Measurements from ENCODE around the gene BRSK2. TPM values are rescaled to one million over a fixed set of nuclear protein-coding genes. Genes with fewer than 3 reads are reported as not detected.

Gene BRSK2
- total and polyA plus RNA-seq, 2 donors (not counting 1 experiment from before 2014, with no cell fraction given), result 0.11 to 0.33 TPM

- Histone ChIP-seq H4K20me1 (ENCODE audit: control insufficient read depth, extremely low read depth, insufficient read depth, low read length) (no peaks in the 10 kb centered on the region), H3K9ac (ENCODE audit: insufficient read depth, low read length) (no peak overlapping the region), H3K79me2 (ENCODE audit: control insufficient read depth, insufficient read depth, low read length) (no peaks in the 10 kb centered on the region), H3K4me1 (ENCODE audit: control insufficient read depth, extremely low read depth, insufficient read depth, low read length) (no peaks in the 10 kb centered on the region), H3K4me3 (replicated peaks in 1 of 4; ENCODE audit: control extremely low read depth in 1 of 4, insufficient read depth in 1 of 4, low read depth in 3 of 4, low read length in 4 of 4) (no peak overlapping the region), H3K36me3 (ENCODE audit: control insufficient read depth, insufficient read depth, low read length) (no peaks in the 10 kb centered on the region), H3K27me3 (ENCODE audit: control insufficient read depth, insufficient read depth, low read length) (no peaks in the 10 kb centered on the region), H2AFZ (ENCODE audit: low read length) (no peak overlapping the region), H3K4me2 (ENCODE audit: extremely low read depth, insufficient read depth, low read length) (no peak overlapping the region), H3K9me3 (ENCODE audit: control insufficient read depth, insufficient read depth, low read depth, low read length) (no peaks in the 10 kb centered on the region), H3K27ac (ENCODE audit: insufficient read depth, low read length) (no peak overlapping the region)
- TF ChIP-seq CTCF (conservative IDR thresholded peaks at IDR 0.05 in 1 of 2, IDR thresholded peaks at IDR 0.05 in 1 of 2; ENCODE audit: low read depth in 1 of 2, low read length in 2 of 2), result no peak
- no peak for TF ChIP-seq EZH2 (IDR thresholded peaks at IDR 0.05; ENCODE audit: low read length, missing control alignments)
- DNase-seq (ENCODE audit: low read depth in 2 of 2), result no peak
Measured at GRCh38 chr11:1375955-1376258, 13.8 kb upstream of the BRSK2 start.

DNA sequence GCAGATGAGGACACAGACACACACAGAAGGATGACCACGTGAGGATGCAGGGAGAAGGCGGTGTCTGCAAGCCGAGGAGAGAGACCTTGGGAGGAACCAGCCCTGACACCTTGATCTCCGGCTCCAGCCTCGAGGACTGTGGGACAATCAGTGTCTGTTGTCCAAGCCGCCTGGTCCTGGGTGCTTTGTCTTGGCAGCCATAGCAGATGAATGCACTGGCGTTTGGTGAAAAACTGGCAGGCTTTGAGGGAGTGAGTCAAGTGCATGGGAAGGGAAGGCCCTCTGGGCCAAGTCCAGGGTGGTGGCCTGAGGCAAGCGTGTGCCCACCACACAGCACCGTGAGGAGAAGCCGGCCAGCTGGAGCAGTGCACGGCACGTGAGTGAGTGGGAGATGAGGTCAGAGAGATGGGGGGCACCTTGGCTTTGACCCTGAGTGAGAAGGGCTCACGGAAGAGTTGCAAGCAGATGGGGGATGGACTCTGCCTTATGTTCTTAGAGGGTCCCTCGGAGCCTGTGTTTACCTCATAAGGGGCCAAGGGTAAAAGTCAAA, 12.4 kb upstream of the BRSK2 start:
- Histone ChIP-seq H3K27me3 (ENCODE audit: control insufficient read depth, insufficient read depth, low read length) (no peaks in the 10 kb centered on the region), H3K9me3 (ENCODE audit: control insufficient read depth, insufficient read depth, low read depth, low read length) (no peaks in the 10 kb centered on the region), H3K9ac (ENCODE audit: insufficient read depth, low read length) (no peak overlapping the region), H4K20me1 (ENCODE audit: control insufficient read depth, extremely low read depth, insufficient read depth, low read length) (no peaks in the 10 kb centered on the region), H3K36me3 (ENCODE audit: control insufficient read depth, insufficient read depth, low read length) (no peaks in the 10 kb centered on the region), H3K4me3 (replicated peaks in 1 of 4; ENCODE audit: control extremely low read depth in 1 of 4, insufficient read depth in 1 of 4, low read depth in 3 of 4, low read length in 4 of 4) (no peak overlapping the region), H3K4me1 (ENCODE audit: control insufficient read depth, extremely low read depth, insufficient read depth, low read length) (no peaks in the 10 kb centered on the region), H3K27ac (ENCODE audit: insufficient read depth, low read length) (no peak overlapping the region), H3K4me2 (ENCODE audit: extremely low read depth, insufficient read depth, low read length) (no peak overlapping the region), H3K79me2 (ENCODE audit: control insufficient read depth, insufficient read depth, low read length) (no peaks in the 10 kb centered on the region), H2AFZ (ENCODE audit: low read length) (no peak overlapping the region)
- no peak for DNase-seq (ENCODE audit: low read depth in 2 of 2)
- TF ChIP-seq EZH2 (IDR thresholded peaks at IDR 0.05; ENCODE audit: low read length, missing control alignments), result no peak
- TF ChIP-seq CTCF (conservative IDR thresholded peaks at IDR 0.05 in 1 of 2, IDR thresholded peaks at IDR 0.05 in 1 of 2; ENCODE audit: low read depth in 1 of 2, low read length in 2 of 2), result no peak

- Histone ChIP-seq H3K9ac (ENCODE audit: insufficient read depth, low read length) (no peak overlapping the region), H3K4me2 (ENCODE audit: extremely low read depth, insufficient read depth, low read length) (no peak overlapping the region), H3K36me3 (ENCODE audit: control insufficient read depth, insufficient read depth, low read length) (no peaks in the 10 kb centered on the region), H3K27ac (ENCODE audit: insufficient read depth, low read length) (no peak overlapping the region), H4K20me1 (ENCODE audit: control insufficient read depth, extremely low read depth, insufficient read depth, low read length) (no peaks in the 10 kb centered on the region), H3K79me2 (ENCODE audit: control insufficient read depth, insufficient read depth, low read length) (no peaks in the 10 kb centered on the region), H3K4me1 (ENCODE audit: control insufficient read depth, extremely low read depth, insufficient read depth, low read length) (no peaks in the 10 kb centered on the region), H2AFZ (ENCODE audit: low read length) (no peak overlapping the region), H3K4me3 (replicated peaks in 1 of 4; ENCODE audit: control extremely low read depth in 1 of 4, insufficient read depth in 1 of 4, low read depth in 3 of 4, low read length in 4 of 4) (no peak overlapping the region), H3K27me3 (ENCODE audit: control insufficient read depth, insufficient read depth, low read length) (no peaks in the 10 kb centered on the region), H3K9me3 (ENCODE audit: control insufficient read depth, insufficient read depth, low read depth, low read length) (no peaks in the 10 kb centered on the region)
- no peak for TF ChIP-seq EZH2 (IDR thresholded peaks at IDR 0.05; ENCODE audit: low read length, missing control alignments)
- TF ChIP-seq CTCF (conservative IDR thresholded peaks at IDR 0.05 in 1 of 2, IDR thresholded peaks at IDR 0.05 in 1 of 2; ENCODE audit: low read depth in 1 of 2, low read length in 2 of 2), result no peak
- no peak for DNase-seq (ENCODE audit: low read depth in 2 of 2)
Measured at GRCh38 chr11:1381793-1382425, 7.8 kb upstream of the BRSK2 start.
